ENCODE measurements around the gene BRIX1. TPM values are rescaled to one million over a fixed set of nuclear protein-coding genes. Genes with fewer than 3 reads are reported as not detected.

The BRIX1 gene
- total RNA-seq (2022) (56.5 and 61.1 TPM in 2 replicates), Bru-seq, nascent RNA (percentile 96 among the genes with signal in this experiment), BruChase-seq, experiment 1, labeled RNA remaining after a 2-hour chase (percentile 98 among the genes with signal in this experiment), BruChase-seq, experiment 2, labeled RNA remaining after a 6-hour chase (percentile 88 among the genes with signal in this experiment)
- long read RNA-seq, transcript BRIX1-201 (10 exons, 1,926 nt) = major isoform, 247 of 259 reads
- long read RNA-seq, partial matches to known transcripts = 2 of 259 reads
- long read RNA-seq, other reads (novel, unspliced or antisense) = 8 of 259 reads

GRCh38 chr5:34915139-34915855 lies at the start of gene BRIX1, which contains the start of gene RAD1:
Gene BRIX1, plus strand, starts transcription at chr5:34915711. Its CDS starts 28 bp downstream, at chr5:34915739.
Gene RAD1, minus strand, starts transcription at chr5:34915504. Its CDS starts 612 bp downstream, at chr5:34914892.
- peaks cover 4% of the 10 kb centered on the region; the same call in 1 of the 2 replicates for H3K36me3 ChIP-seq (ENCODE audit: control insufficient read depth, insufficient read depth, low read length)
- no TSS peak for BruUV-seq (replicated peaks)
- H3K4me3 ChIP-seq (ENCODE audit: low read depth, low read length) = peak within 1 kb of the TSS; percentile 75
- Mint-ChIP-seq H3K27me3 (ENCODE audit: insufficient read depth, unreplicated experiment) (no peaks in the 10 kb centered on the region), H3K4me3 (ENCODE audit: unreplicated experiment) (no peak within 1 kb of the TSS), H3K36me3 (ENCODE audit: insufficient read depth, unreplicated experiment) (peaks cover 48% of the 10 kb centered on the region), H3K4me1 (ENCODE audit: low read depth, unreplicated experiment) (peaks cover 15% of the 10 kb centered on the region), H3K9me3 (ENCODE audit: unreplicated experiment) (no peaks in the 10 kb centered on the region), H3K27ac (ENCODE audit: unreplicated experiment) (no peak within 1 kb of the TSS)
- H3K9me3 ChIP-seq = no peaks in the 10 kb centered on the region
- peaks cover 14% of the 10 kb centered on the region; the same call in 1 of the 2 replicates for H3K4me1 ChIP-seq
- peak; percentile 97 for DNase-seq
- POLR2A ChIA-PET = interaction anchor here (0.6 to 2.6 kb wide), 10 partner anchors 14 to 564 kb away, joined by 3 to 60 read pairs (median 3); partner anchors contain the start of genes DNAJC21, RAI14 and TTC23L
- TF ChIP-seq CTCF (IDR thresholded peaks at IDR 0.05; ENCODE audit: insufficient read depth in 1 of 2, low read depth in 1 of 2, low read length in 1 of 2, severe bottlenecking in 1 of 2, unreplicated experiment in 1 of 2) = peak in 1 of 2 experiments; percentile 35
- no peaks in the 10 kb centered on the region for H3K27me3 ChIP-seq (replicated peaks; ENCODE audit: control insufficient read depth, insufficient read depth, low read length)
- intact Hi-C loops (cut with micrococcal nuclease; ENCODE audit: unreplicated experiment) = loop anchor here (2.0 kb wide), 2 partner anchors 14 to 910 kb away; partner anchors contain the start of gene DNAJC21
- CTCF ChIA-PET = interaction anchor here (0.5 to 3.8 kb wide), 5 partner anchors 14 to 441 kb away, joined by 3 to 31 read pairs (median 5); partner anchors contain the start of gene DNAJC21

GRCh38 chr5:34866989-34867471 lies 48.5 kb upstream of the BRIX1 start:
- TF ChIP-seq CTCF (IDR thresholded peaks at IDR 0.05; ENCODE audit: insufficient read depth in 1 of 2, low read depth in 1 of 2, low read length in 1 of 2, severe bottlenecking in 1 of 2, unreplicated experiment in 1 of 2) = no peak
- peaks cover 14% of the 10 kb centered on the region for H3K4me1 ChIP-seq
- Mint-ChIP-seq H3K36me3 (ENCODE audit: insufficient read depth, unreplicated experiment) (no peaks in the 10 kb centered on the region), H3K4me3 (ENCODE audit: unreplicated experiment) (no peak overlapping the region), H3K4me1 (ENCODE audit: low read depth, unreplicated experiment) (peaks cover 10% of the 10 kb centered on the region), H3K27me3 (ENCODE audit: insufficient read depth, unreplicated experiment) (no peaks in the 10 kb centered on the region), H3K9me3 (ENCODE audit: unreplicated experiment) (no peaks in the 10 kb centered on the region), H3K27ac (ENCODE audit: unreplicated experiment) (peak overlapping the region; percentile 41)
- CTCF ChIA-PET = no interaction called here
- no peaks in the 10 kb centered on the region for H3K9me3 ChIP-seq
- no TSS peak for BruUV-seq (replicated peaks)
- POLR2A ChIA-PET = no interaction called here
- intact Hi-C loops (cut with micrococcal nuclease; ENCODE audit: unreplicated experiment) = loop anchor here (2.0 kb wide), 1 partner anchor 46 kb away; no protein-coding TSS in a partner anchor
- peak in 1 of 2 experiments; percentile 8 for DNase-seq
- no peaks in the 10 kb centered on the region for H3K36me3 ChIP-seq (ENCODE audit: control insufficient read depth, insufficient read depth, low read length)
- H3K4me3 ChIP-seq (ENCODE audit: low read depth, low read length) = no peak overlapping the region
- H3K27me3 ChIP-seq (replicated peaks; ENCODE audit: control insufficient read depth, insufficient read depth, low read length) = no peaks in the 10 kb centered on the region

GRCh38 chr5:34867660-34868059 lies 47.9 kb upstream of the BRIX1 start:
- Histone ChIP-seq H3K9me3 (no peaks in the 10 kb centered on the region), H3K4me1 (peaks cover 14% of the 10 kb centered on the region), H3K4me3 (ENCODE audit: low read depth, low read length) (no peak overlapping the region), H3K27me3 (replicated peaks; ENCODE audit: control insufficient read depth, insufficient read depth, low read length) (no peaks in the 10 kb centered on the region), H3K36me3 (ENCODE audit: control insufficient read depth, insufficient read depth, low read length) (no peaks in the 10 kb centered on the region)
- Mint-ChIP-seq H3K4me3 (ENCODE audit: unreplicated experiment) (no peak overlapping the region), H3K27me3 (ENCODE audit: insufficient read depth, unreplicated experiment) (no peaks in the 10 kb centered on the region), H3K27ac (ENCODE audit: unreplicated experiment) (peak overlapping the region; percentile 41), H3K36me3 (ENCODE audit: insufficient read depth, unreplicated experiment) (no peaks in the 10 kb centered on the region), H3K4me1 (ENCODE audit: low read depth, unreplicated experiment) (peaks cover 10% of the 10 kb centered on the region), H3K9me3 (ENCODE audit: unreplicated experiment) (no peaks in the 10 kb centered on the region)
- CTCF ChIA-PET = no interaction called here
- no peak for TF ChIP-seq CTCF (IDR thresholded peaks at IDR 0.05; ENCODE audit: insufficient read depth in 1 of 2, low read depth in 1 of 2, low read length in 1 of 2, severe bottlenecking in 1 of 2, unreplicated experiment in 1 of 2)
- no peak for DNase-seq
- intact Hi-C loops (cut with micrococcal nuclease; ENCODE audit: unreplicated experiment) = loop anchor here (2.0 kb wide), 1 partner anchor 45 kb away; no protein-coding TSS in a partner anchor
- POLR2A ChIA-PET = no interaction called here
- BruUV-seq (replicated peaks) = no TSS peak

All from Caco-2 (cell line).